ENCODE results near the gene OR2M4. TPM values are rescaled to one million over a fixed set of nuclear protein-coding genes. Genes with fewer than 3 reads are reported as not detected.

Gene OR2M4
- total RNA-seq: not detected in 2 replicates

GRCh38 chr1:248231117-248231516, at the start of gene OR2M4:
Gene OR2M4, plus strand, starts transcription at chr1:248231417. Its CDS starts 7,512 bp downstream, at chr1:248238929.

GRCh38 chr1:248196965-248197364, 34.3 kb upstream of the OR2M4 start, which contains the start of gene OR2M3:
Gene OR2M3, plus strand, starts transcription at chr1:248197265. Its CDS starts 5,803 bp downstream, at chr1:248203068.

GRCh38 chr1:248277876-248278275, 46.7 kb downstream of the OR2M4 start, which contains the start of gene OR2T33:
Gene OR2T33, minus strand, starts transcription at chr1:248277976. Its CDS starts 4,162 bp downstream, at chr1:248273814.

Other genes with a start within 250 kb of the OR2M4 start
- gene OR2L5, start 217.8 kb upstream of the OR2M4 start, total RNA-seq: not detected in 2 replicates
- gene OR2L2, start 201.3 kb upstream of the OR2M4 start, total RNA-seq: not detected in 2 replicates
- not detected in 2 replicates for gene OR2L3, start 184.6 kb upstream of the OR2M4 start, total RNA-seq
- not detected in 2 replicates for gene OR2L13, start 136.2 kb upstream of the OR2M4 start, total RNA-seq
- not detected in 2 replicates for gene OR2M5, start 86.3 kb upstream of the OR2M4 start, total RNA-seq
- gene OR2M2, start 56.6 kb upstream of the OR2M4 start, total RNA-seq: not detected in 2 replicates
- not detected in 2 replicates for gene OR2M3, start 34.2 kb upstream of the OR2M4 start, total RNA-seq
- 0.13 and 0.33 TPM in 2 replicates for gene OR2T33, start 46.6 kb downstream of the OR2M4 start, total RNA-seq
- not detected in 2 replicates for gene OR2T12, start 72.0 kb downstream of the OR2M4 start, total RNA-seq
- gene OR2M7, start 93.2 kb downstream of the OR2M4 start, total RNA-seq: not detected in 2 replicates
- gene OR14C36, start 117.4 kb downstream of the OR2M4 start, total RNA-seq: not detected in 2 replicates
- gene OR2T4, start 130.2 kb downstream of the OR2M4 start, total RNA-seq: not detected in 2 replicates
- not detected in 2 replicates for gene OR2T6, start 144.3 kb downstream of the OR2M4 start, total RNA-seq
- gene OR2T1, start 171.6 kb downstream of the OR2M4 start, total RNA-seq: not detected in 2 replicates
- not detected in 2 replicates for gene OR2T2, start 214.2 kb downstream of the OR2M4 start, total RNA-seq
- not detected in 2 replicates for gene OR2T3, start 241.9 kb downstream of the OR2M4 start, total RNA-seq

Data from mesangial cell (primary cell).